Esophagus muscularis mucosa (tissue), 4 donors: ENCODE measurements around the gene FADS1.

Source experiments
- CTCF ChIP-seq, 3 experiments: fragments of 200-600 bp in 2 of 3; fragments of 450-650 bp in 1 of 3; sonication (generic) in 2 of 3; IDR thresholded peaks; one replicate each; pipeline ENCODE4 v1.5.1; 2017 to 2019; ENCODE audit warnings: antibody characterized with exemption in 3 of 3, mild to moderate bottlenecking in 2 of 3, moderate library complexity in 1 of 3
- EP300 ChIP-seq: sonication (generic); formaldehyde crosslinking; IDR thresholded peaks from one replicate; pipeline ENCODE4 v1.6.1; 2017; ENCODE audit warnings: antibody characterized with exemption
- POLR2A ChIP-seq: fragments of 450-650 bp; IDR thresholded peaks from one replicate; pipeline ENCODE4 v1.6.1; 2017; ENCODE audit warnings: antibody characterized with exemption, moderate library complexity, mild to moderate bottlenecking, low read depth
- POLR2AphosphoS5 ChIP-seq, 2 donors: sonication (generic); formaldehyde crosslinking; IDR thresholded peaks; one replicate each; pipeline ENCODE4 v1.6.1; 2017; ENCODE audit warnings: antibody characterized with exemption in 2 of 2

- TF ChIP-seq CTCF (IDR thresholded peaks at IDR 0.05) (no peak), POLR2AphosphoS5 (IDR thresholded peaks at IDR 0.05) (no peak), POLR2A (no peak), EP300 (no peak)
Observed at GRCh38 chr11:61760946-61761345, 55.9 kb downstream of the FADS1 start.
